T1000 (cell line): ENCODE data around the gene ALDH8A1.
"Not testable (repeated sequence)": the region's sequence is repeated elsewhere in the genome, so short reads cannot be mapped to it uniquely, and the experiment has no call there.

Experiments used
- DNase-seq: peaks from one replicate; lab custom pipeline; 2025; ENCODE audit warnings: mixed read lengths; lab: John Stamatoyannopoulos, UW

Gene ALDH8A1

GRCh38 chr6:134910593-134910935 is 39.3 kb downstream of the ALDH8A1 start:
- no peak for DNase-seq

- DNase-seq: no peak
These were observed 40.0 kb downstream of the ALDH8A1 start for GRCh38 chr6:134909701-134910592.

- peak; percentile 90 for DNase-seq
These were observed 40.9 kb downstream of the ALDH8A1 start for GRCh38 chr6:134908906-134909516.

GRCh38 chr6:134904731-134905130 is 45.2 kb downstream of the ALDH8A1 start:
- not testable (repeated sequence) for DNase-seq

- DNase-seq: no peak
These were observed 46.5 kb downstream of the ALDH8A1 start for GRCh38 chr6:134903448-134903847.

GRCh38 chr6:134902936-134903335 is 47.0 kb downstream of the ALDH8A1 start:
- DNase-seq: no peak

GRCh38 chr6:134902074-134902861 is 47.6 kb downstream of the ALDH8A1 start:
- no peak for DNase-seq

GRCh38 chr6:134898575-134898974 is 51.3 kb downstream of the ALDH8A1 start:
- no peak for DNase-seq

- DNase-seq: not testable (repeated sequence)
These were observed 51.7 kb downstream of the ALDH8A1 start for GRCh38 chr6:134898166-134898565.

GRCh38 chr6:134896910-134897309 is 53.0 kb downstream of the ALDH8A1 start:
- DNase-seq: no peak

GRCh38 chr6:134894800-134895199 is 55.1 kb downstream of the ALDH8A1 start:
- no peak for DNase-seq

- no peak for DNase-seq
These were observed 57.5 kb downstream of the ALDH8A1 start for GRCh38 chr6:134892362-134892761.

- DNase-seq: no peak
These were observed 58.3 kb downstream of the ALDH8A1 start for GRCh38 chr6:134891633-134892032.

- no peak for DNase-seq
These were observed 61.6 kb downstream of the ALDH8A1 start for GRCh38 chr6:134888316-134888715.

GRCh38 chr6:134884752-134885151 is 65.1 kb downstream of the ALDH8A1 start:
- DNase-seq: no peak

GRCh38 chr6:134883314-134883713 is 66.6 kb downstream of the ALDH8A1 start:
- no peak for DNase-seq

- DNase-seq: peak; percentile 19
These were observed 67.4 kb downstream of the ALDH8A1 start for GRCh38 chr6:134882426-134883038.

GRCh38 chr6:134880487-134881190 is 69.3 kb downstream of the ALDH8A1 start:
- no peak for DNase-seq

- DNase-seq: no peak
These were observed 71.8 kb downstream of the ALDH8A1 start for GRCh38 chr6:134878136-134878535.

- DNase-seq: no peak
These were observed 74.5 kb downstream of the ALDH8A1 start for GRCh38 chr6:134875367-134875766.
